ENCODE results near the gene SDK1. TPM values are rescaled to one million over a fixed set of nuclear protein-coding genes. Genes with fewer than 3 reads are reported as not detected.

SDK1 gene
- total and polyA plus RNA-seq, 2 donors = 3.2 to 7.8 TPM

DNA sequence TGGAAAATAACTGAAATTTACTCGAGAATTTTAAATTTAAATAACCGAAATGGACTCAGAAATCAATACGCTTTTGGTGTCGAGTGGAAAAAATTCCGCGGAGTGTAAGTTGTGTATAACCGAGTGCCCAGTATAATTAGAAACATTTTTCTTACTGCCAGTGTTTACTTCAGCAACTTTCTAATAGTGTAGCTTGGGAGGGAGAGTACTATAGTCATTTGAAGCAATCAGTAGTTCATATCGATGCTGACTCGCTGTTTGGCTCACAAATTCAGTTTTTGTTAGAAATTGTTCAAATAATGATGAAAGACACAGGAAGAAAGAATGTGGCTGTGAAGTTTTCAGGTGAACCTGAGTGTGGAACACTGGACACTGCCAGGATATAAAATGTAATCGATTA lies 722.5 kb downstream of the SDK1 start:
- WGBS = 95% methylated on average over 10 of the region's 10 CpGs
- Histone ChIP-seq H3K4me3 (ENCODE audit: low read length in 2 of 2) (no peak overlapping the region), H3K27me3 (ENCODE audit: control insufficient read depth in 2 of 2, insufficient read depth in 1 of 2, low read length in 1 of 2) (no peaks in the 10 kb centered on the region), H3K9me3 (ENCODE audit: control insufficient read depth in 2 of 2, insufficient read depth in 1 of 2, low read length in 1 of 2) (peaks cover 4 to 17% of the 10 kb centered on the region in 2 donors), H3K36me3 (ENCODE audit: control insufficient read depth in 2 of 2, insufficient read depth in 2 of 2, low read length in 1 of 2) (no peaks in the 10 kb centered on the region), H3K27ac (ENCODE audit: low read depth in 1 of 2, low read length in 1 of 2) (no peak overlapping the region), H3K4me1 (ENCODE audit: control insufficient read depth in 2 of 2, insufficient read depth in 2 of 2, low read length in 2 of 2) (peaks cover 0 to 3% of the 10 kb centered on the region in 2 donors)
- no peak for DNase-seq (ENCODE audit: low read depth in 6 of 9, low spot score in 9 of 9)

DNA sequence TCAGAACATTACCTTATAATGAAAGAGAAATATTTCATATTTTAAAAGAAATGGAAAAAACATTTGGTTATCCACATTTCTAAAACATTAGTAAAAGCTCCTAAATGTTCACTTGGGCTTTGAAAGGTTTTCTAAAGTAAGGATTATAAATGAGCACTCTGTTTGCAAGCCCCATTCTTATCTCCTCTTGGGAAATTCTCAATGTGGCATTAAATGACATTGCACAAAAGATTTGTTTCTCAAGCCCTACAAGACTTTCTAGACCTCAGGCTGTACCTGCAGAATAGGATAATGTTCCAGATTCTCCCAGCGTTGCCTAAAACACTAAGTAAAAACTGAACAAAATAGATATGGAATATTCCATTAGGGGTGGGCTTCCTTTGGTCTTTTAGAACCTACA lies 723.1 kb downstream of the SDK1 start:
- no peaks in the 10 kb centered on the region for H3K27me3 ChIP-seq (ENCODE audit: control insufficient read depth in 2 of 2, insufficient read depth in 1 of 2, low read length in 1 of 2)
- DNase-seq (ENCODE audit: low read depth in 6 of 9, low spot score in 9 of 9) = no peak
- no peak overlapping the region for H3K4me3 ChIP-seq (ENCODE audit: low read length in 2 of 2)
- H3K36me3 ChIP-seq (ENCODE audit: control insufficient read depth in 2 of 2, insufficient read depth in 2 of 2, low read length in 1 of 2) = no peaks in the 10 kb centered on the region
- peaks cover 0 to 3% of the 10 kb centered on the region in 2 donors for H3K4me1 ChIP-seq (ENCODE audit: control insufficient read depth in 2 of 2, insufficient read depth in 2 of 2, low read length in 2 of 2)
- peaks cover 4 to 10% of the 10 kb centered on the region in 2 donors for H3K9me3 ChIP-seq (ENCODE audit: control insufficient read depth in 2 of 2, insufficient read depth in 1 of 2, low read length in 1 of 2)
- 87% methylated on average over 1 of the region's 1 CpG for WGBS
- no peak overlapping the region for H3K27ac ChIP-seq (ENCODE audit: low read depth in 1 of 2, low read length in 1 of 2)

DNA sequence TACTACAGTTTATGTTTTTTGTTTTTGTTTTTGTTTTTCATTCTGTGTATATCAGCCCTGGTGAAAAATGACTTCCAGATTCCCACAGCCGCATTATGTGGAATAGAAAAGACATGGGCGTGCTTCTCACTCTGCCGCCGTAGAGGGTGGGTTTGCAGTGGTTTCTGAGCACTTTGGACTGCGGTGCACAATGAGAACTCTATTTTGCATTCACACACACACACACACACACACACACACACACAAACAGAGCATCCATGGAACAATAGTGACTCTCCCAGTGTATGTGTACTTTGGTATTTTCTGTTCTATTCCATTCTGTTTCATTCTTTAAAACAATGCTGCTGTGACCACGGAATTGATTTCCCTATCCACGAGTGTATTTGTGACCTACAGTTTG lies 723.8 kb downstream of the SDK1 start:
- 90% methylated on average over 7 of the region's 7 CpGs for WGBS
- H3K27me3 ChIP-seq (ENCODE audit: control insufficient read depth in 2 of 2, insufficient read depth in 1 of 2, low read length in 1 of 2) = no peaks in the 10 kb centered on the region

DNA sequence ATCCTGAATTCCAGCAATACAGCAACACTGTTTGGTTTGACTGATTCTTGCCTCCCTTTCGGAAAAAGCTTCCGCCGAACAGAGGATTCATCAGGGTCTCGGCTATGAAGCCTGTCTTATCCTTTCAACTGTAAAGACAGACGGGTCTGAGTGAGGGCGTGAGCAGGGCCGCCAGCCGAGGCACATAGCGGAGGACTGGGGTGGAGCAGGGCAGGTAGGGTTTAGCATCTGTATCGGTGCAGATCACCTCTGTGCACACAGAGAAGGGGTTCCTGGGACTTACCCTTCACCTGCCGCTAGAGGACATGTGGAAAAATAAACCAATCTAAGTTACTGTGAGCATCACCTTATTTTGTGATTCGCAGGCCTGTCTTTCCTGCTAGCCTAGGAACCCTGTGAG lies 724.2 kb downstream of the SDK1 start:
- Histone ChIP-seq H3K9me3 (ENCODE audit: control insufficient read depth in 2 of 2, insufficient read depth in 1 of 2, low read length in 1 of 2) (peaks cover 0 to under 1% of the 10 kb centered on the region in 2 donors), H3K27me3 (ENCODE audit: control insufficient read depth in 2 of 2, insufficient read depth in 1 of 2, low read length in 1 of 2) (no peaks in the 10 kb centered on the region), H3K36me3 (ENCODE audit: control insufficient read depth in 2 of 2, insufficient read depth in 2 of 2, low read length in 1 of 2) (no peaks in the 10 kb centered on the region), H3K4me1 (ENCODE audit: control insufficient read depth in 2 of 2, insufficient read depth in 2 of 2, low read length in 2 of 2) (peaks cover 0 to 3% of the 10 kb centered on the region in 2 donors), H3K4me3 (ENCODE audit: low read length in 2 of 2) (no peak overlapping the region), H3K27ac (ENCODE audit: low read depth in 1 of 2, low read length in 1 of 2) (no peak overlapping the region)
- WGBS = 97% methylated on average over 12 of the region's 12 CpGs
- no peak for DNase-seq (ENCODE audit: low read depth in 6 of 9, low spot score in 9 of 9)

More for the DNA sequence above, 723.8 kb downstream of the SDK1 start:
- Histone ChIP-seq H3K4me3 (ENCODE audit: low read length in 2 of 2) (no peak overlapping the region), H3K36me3 (ENCODE audit: control insufficient read depth in 2 of 2, insufficient read depth in 2 of 2, low read length in 1 of 2) (no peaks in the 10 kb centered on the region), H3K4me1 (ENCODE audit: control insufficient read depth in 2 of 2, insufficient read depth in 2 of 2, low read length in 2 of 2) (peaks cover 0 to 3% of the 10 kb centered on the region in 2 donors), H3K27ac (ENCODE audit: low read depth in 1 of 2, low read length in 1 of 2) (no peak overlapping the region), H3K9me3 (ENCODE audit: control insufficient read depth in 2 of 2, insufficient read depth in 1 of 2, low read length in 1 of 2) (peaks cover 0 to 4% of the 10 kb centered on the region in 2 donors)
- no peak for DNase-seq (ENCODE audit: low read depth in 6 of 9, low spot score in 9 of 9)

DNA sequence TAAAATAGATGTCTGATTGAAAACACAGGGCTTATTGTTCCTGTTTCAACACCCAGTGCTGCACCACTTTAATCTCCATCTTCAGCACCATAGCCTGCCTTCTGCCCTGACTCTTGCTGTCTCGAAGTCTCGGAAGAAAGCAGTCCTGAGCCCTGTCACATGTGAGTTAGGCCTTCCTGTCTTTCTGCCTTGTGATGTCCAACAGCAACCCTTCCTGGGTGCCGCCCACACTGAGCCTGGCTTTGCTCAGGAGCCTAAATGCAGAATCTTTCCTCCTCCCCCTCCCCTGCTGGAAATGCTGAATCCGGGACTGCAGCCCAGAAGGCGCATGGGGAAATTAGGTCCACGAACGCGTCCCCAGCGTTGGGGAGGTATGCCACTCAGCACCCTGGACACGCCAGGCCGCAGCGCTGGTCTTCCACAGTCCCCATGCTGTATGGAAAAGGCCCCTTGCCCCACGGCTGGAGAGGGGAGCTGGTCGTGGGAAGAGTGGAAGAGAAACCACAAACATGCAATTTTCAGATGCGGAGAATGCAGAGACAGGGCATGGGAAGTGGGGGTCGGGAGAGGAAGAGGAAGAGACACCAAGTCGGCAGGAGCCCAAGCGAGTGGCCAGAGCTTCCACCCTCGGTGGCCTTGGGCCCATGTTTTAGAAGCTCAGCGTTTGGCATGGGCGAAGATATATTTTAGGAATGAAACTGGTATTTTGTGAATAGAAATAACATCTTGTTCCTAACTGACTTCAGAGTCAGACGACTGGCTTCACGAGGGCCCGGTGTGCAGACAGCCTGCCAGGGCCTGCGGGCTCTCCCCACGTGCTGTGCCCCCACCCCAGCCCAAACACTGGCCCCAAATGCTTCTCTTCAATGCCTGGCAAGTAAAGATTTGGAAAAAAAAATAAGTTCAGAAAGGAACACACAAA lies 724.9 kb downstream of the SDK1 start:
- Histone ChIP-seq H3K4me3 (ENCODE audit: low read length in 2 of 2) (no peak overlapping the region), H3K27me3 (ENCODE audit: control insufficient read depth in 2 of 2, insufficient read depth in 1 of 2, low read length in 1 of 2) (no peaks in the 10 kb centered on the region), H3K27ac (ENCODE audit: low read depth in 1 of 2, low read length in 1 of 2) (no peak overlapping the region), H3K4me1 (ENCODE audit: control insufficient read depth in 2 of 2, insufficient read depth in 2 of 2, low read length in 2 of 2) (peaks cover 0 to 3% of the 10 kb centered on the region in 2 donors), H3K36me3 (ENCODE audit: control insufficient read depth in 2 of 2, insufficient read depth in 2 of 2, low read length in 1 of 2) (no peaks in the 10 kb centered on the region), H3K9me3 (ENCODE audit: control insufficient read depth in 2 of 2, insufficient read depth in 1 of 2, low read length in 1 of 2) (no peaks in the 10 kb centered on the region)
- 88% methylated on average over 26 of the region's 26 CpGs for WGBS
- DNase-seq (ENCODE audit: low read depth in 6 of 9, low spot score in 9 of 9) = no peak

DNA sequence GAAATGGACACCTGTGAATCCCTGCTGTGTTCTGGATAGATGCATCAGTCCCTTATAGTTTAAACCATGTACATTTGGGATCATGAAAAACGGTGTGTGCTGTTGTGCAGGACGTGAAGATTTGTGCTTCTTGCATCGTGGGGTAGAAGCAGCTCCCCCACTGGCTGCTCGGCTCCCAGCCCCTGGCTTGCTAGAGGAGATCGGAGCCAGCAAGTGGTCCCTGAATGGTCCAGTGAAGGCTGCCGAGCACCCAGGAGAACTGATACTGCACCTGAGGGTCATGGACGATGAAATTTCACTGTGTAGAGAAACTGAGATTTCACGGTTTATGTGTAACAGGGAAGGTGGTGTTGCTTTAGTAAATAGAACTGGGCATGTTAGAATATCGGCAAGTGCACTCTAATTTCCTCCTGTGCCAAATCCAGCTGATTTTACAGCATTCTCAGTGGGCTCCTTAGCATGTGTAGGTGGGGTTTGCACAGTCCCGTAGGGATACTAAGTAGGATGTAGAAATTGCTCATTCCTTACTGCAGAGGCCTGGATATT lies 726.0 kb downstream of the SDK1 start:
- H3K9me3 ChIP-seq (ENCODE audit: control insufficient read depth in 2 of 2, insufficient read depth in 1 of 2, low read length in 1 of 2) = no peaks in the 10 kb centered on the region
- no peak overlapping the region for H3K4me3 ChIP-seq (ENCODE audit: low read length in 2 of 2)
- 92% methylated on average over 10 of the region's 10 CpGs for WGBS
- no peaks in the 10 kb centered on the region for H3K27me3 ChIP-seq (ENCODE audit: control insufficient read depth in 2 of 2, insufficient read depth in 1 of 2, low read length in 1 of 2)
- H3K36me3 ChIP-seq (ENCODE audit: control insufficient read depth in 2 of 2, insufficient read depth in 2 of 2, low read length in 1 of 2) = no peaks in the 10 kb centered on the region
- no peak overlapping the region for H3K27ac ChIP-seq (ENCODE audit: low read depth in 1 of 2, low read length in 1 of 2)
- no peak for DNase-seq (ENCODE audit: low read depth in 6 of 9, low spot score in 9 of 9)
- peaks cover 0 to 3% of the 10 kb centered on the region in 2 donors for H3K4me1 ChIP-seq (ENCODE audit: control insufficient read depth in 2 of 2, insufficient read depth in 2 of 2, low read length in 2 of 2)

DNA sequence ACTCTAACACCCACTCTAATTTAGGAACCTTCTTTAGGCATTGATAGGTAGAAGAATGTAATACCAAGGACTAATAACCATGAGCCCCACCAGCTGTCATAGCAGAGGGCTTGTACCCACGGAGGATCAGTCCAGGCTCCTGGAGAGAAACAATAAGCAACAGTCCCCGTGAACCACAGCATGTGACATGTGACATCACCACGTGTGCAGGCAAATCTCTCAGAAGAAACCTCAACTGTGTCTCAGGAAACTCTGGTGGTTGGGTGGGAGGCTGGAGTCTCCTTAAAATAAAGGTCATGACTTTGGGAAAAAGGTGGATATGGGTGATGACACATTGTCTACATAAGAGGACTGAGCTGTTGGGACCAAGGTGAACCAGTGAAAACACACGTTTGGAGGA lies 727.2 kb downstream of the SDK1 start:
- no peaks in the 10 kb centered on the region for H3K27me3 ChIP-seq (ENCODE audit: control insufficient read depth in 2 of 2, insufficient read depth in 1 of 2, low read length in 1 of 2)
- H3K36me3 ChIP-seq (ENCODE audit: control insufficient read depth in 2 of 2, insufficient read depth in 2 of 2, low read length in 1 of 2) = no peaks in the 10 kb centered on the region
- peaks cover 0 to 3% of the 10 kb centered on the region in 2 donors for H3K4me1 ChIP-seq (ENCODE audit: control insufficient read depth in 2 of 2, insufficient read depth in 2 of 2, low read length in 2 of 2)
- DNase-seq (ENCODE audit: low read depth in 6 of 9, low spot score in 9 of 9) = no peak
- WGBS = 70% methylated on average over 4 of the region's 4 CpGs
- H3K27ac ChIP-seq (ENCODE audit: low read depth in 1 of 2, low read length in 1 of 2) = no peak overlapping the region
- H3K9me3 ChIP-seq (ENCODE audit: control insufficient read depth in 2 of 2, insufficient read depth in 1 of 2, low read length in 1 of 2) = no peaks in the 10 kb centered on the region
- no peak overlapping the region for H3K4me3 ChIP-seq (ENCODE audit: low read length in 2 of 2)

DNA sequence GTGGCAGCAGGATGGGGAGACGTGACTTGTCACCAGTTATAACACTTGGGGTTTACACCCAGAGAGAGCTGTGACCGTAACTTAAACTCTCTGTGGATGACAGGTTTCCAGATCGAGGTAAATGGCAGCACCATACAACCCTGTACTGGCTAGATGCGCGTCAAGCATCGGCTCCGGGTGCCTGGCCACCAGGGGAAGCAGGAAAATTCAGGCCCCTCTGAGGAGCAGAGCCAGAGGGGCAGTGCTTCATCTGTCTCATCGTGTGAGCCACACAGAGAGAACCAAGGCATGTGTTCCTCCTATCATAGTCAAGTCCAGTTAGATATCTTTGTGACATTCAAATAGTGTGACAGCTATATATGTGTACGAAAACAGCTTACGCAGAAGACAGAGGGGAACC lies 728.9 kb downstream of the SDK1 start:
- Histone ChIP-seq H3K36me3 (ENCODE audit: control insufficient read depth in 2 of 2, insufficient read depth in 2 of 2, low read length in 1 of 2) (no peaks in the 10 kb centered on the region), H3K4me1 (ENCODE audit: control insufficient read depth in 2 of 2, insufficient read depth in 2 of 2, low read length in 2 of 2) (peaks cover 0 to 3% of the 10 kb centered on the region in 2 donors), H3K27ac (ENCODE audit: low read depth in 1 of 2, low read length in 1 of 2) (no peak overlapping the region), H3K9me3 (ENCODE audit: control insufficient read depth in 2 of 2, insufficient read depth in 1 of 2, low read length in 1 of 2) (no peaks in the 10 kb centered on the region), H3K4me3 (ENCODE audit: low read length in 2 of 2) (no peak overlapping the region), H3K27me3 (ENCODE audit: control insufficient read depth in 2 of 2, insufficient read depth in 1 of 2, low read length in 1 of 2) (no peaks in the 10 kb centered on the region)
- 93% methylated on average over 10 of the region's 10 CpGs for WGBS
- DNase-seq (ENCODE audit: low read depth in 6 of 9, low spot score in 9 of 9) = no peak

DNA sequence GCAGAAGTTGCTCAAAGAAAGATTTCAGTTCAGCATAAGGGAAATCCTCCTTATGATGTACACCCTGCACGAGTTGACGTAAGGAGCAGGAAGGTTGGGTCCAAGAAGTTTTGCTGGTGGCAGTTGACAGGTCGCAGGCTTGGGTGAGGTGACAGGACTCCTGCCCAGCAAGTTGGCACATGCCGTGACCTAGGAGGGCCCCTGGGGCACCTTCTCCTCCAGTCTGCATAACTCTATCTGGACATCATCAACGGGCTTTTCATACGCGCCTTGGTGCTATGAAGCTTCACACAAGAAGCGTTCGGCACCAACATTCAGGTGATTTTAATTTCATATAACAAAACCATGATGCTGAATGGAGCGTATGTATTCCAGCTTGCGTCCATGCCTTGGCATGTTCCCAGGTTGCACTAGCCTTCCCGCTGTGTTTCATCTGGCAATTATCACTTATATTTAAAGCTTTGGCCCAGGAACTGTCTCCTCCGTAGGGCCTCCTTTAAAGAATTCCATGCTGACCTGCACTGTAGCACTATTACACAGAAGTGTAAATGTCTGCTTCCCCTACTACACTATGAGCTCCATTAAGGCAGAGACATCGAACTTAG lies 729.4 kb downstream of the SDK1 start:
- no peak for DNase-seq (ENCODE audit: low read depth in 6 of 9, low spot score in 9 of 9)
- H3K27ac ChIP-seq (ENCODE audit: low read depth in 1 of 2, low read length in 1 of 2) = no peak overlapping the region
- H3K36me3 ChIP-seq (ENCODE audit: control insufficient read depth in 2 of 2, insufficient read depth in 2 of 2, low read length in 1 of 2) = no peaks in the 10 kb centered on the region
- no peaks in the 10 kb centered on the region for H3K27me3 ChIP-seq (ENCODE audit: control insufficient read depth in 2 of 2, insufficient read depth in 1 of 2, low read length in 1 of 2)
- peaks cover 0 to 3% of the 10 kb centered on the region in 2 donors for H3K4me1 ChIP-seq (ENCODE audit: control insufficient read depth in 2 of 2, insufficient read depth in 2 of 2, low read length in 2 of 2)
- H3K9me3 ChIP-seq (ENCODE audit: control insufficient read depth in 2 of 2, insufficient read depth in 1 of 2, low read length in 1 of 2) = no peaks in the 10 kb centered on the region
- H3K4me3 ChIP-seq (ENCODE audit: low read length in 2 of 2) = no peak overlapping the region
- WGBS = 84% methylated on average over 14 of the region's 14 CpGs

Data from thymus (tissue), 11 donors.